ENCODE measurements around the gene SLC8B1.

The SLC8B1 gene

DNA sequence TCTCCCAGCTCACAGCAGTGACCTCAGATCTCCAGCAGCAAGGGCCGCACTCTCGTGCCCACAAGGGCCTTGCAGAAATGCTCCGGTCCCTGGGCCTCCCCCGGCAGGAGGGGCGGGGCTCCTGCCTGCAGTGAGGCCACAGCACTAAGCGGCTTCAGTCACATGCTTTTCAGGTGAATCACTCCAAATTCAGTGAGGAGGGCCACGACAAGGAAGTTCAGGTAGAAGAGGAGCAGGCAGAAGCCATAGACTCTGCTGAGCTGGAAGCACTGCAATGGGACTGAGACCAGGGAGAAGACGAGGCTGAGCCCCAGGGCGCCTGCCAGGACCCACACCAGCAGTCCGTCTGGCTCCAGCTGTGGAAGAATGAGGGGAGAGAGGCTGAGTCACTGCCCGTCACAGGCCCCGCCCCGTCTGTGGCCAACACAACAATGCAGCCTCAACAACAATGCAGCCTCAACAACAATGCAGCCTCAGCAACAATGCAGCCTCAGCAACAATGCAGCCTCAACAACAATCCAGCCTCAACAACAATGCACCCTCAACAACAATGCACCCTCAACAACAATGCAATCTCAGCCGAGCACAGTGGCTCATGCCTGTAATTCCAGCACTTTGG lies 35.2 kb downstream of the SLC8B1 start:
- CTCF ChIA-PET, result no interaction called here
- H3K27ac Mint-ChIP-seq, result no peak overlapping the region
- no peaks in the 10 kb centered on the region for H3K27me3 Mint-ChIP-seq
- H3K9me3 Mint-ChIP-seq, result no peaks in the 10 kb centered on the region
- DNase-seq, result no peak
- peaks cover 22% of the 10 kb centered on the region for H3K4me1 Mint-ChIP-seq
- H3K4me3 Mint-ChIP-seq, result no peak overlapping the region
- peaks cover 28% of the 10 kb centered on the region for H3K36me3 Mint-ChIP-seq

DNA sequence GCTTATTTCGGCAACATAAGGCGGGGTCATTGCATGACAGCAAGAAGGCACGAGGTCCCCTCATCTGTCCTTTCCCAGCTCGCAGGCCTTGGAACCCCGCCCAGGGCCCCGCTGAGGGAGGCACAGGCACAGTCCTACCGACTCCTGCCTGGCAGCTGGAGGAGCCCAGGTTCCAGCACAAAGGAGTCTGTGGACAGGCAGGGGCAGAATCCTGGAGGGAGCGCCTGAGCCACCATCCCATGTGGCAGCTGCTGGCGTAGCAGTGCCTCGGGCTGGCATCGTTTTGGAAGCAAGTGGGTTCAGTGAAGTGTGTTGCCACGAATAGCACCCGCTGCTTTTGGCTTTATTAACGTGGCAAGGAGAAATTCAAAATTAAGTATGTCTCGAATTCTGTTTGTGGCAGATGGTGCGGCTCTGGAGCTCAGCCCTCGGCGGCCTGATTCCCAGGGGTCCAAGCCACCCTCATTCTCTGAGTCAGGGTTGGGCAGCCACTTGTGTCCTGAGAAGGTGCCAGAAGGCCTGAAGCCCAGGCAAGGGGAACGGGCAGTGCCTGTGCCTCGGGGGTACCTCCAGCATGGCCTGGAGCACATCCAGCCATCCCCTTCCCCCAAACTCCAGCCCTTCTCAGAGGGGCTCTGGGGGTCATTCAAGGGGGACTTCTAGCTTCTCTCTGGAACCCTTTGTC lies 35.9 kb downstream of the SLC8B1 start:
- Mint-ChIP-seq H3K27me3 (no peaks in the 10 kb centered on the region), H3K4me3 (no peak overlapping the region), H3K36me3 (peaks cover 23% of the 10 kb centered on the region), H3K27ac (no peak overlapping the region), H3K4me1 (peaks cover 22% of the 10 kb centered on the region), H3K9me3 (no peaks in the 10 kb centered on the region)
- DNase-seq, result no peak
- CTCF ChIA-PET, result no interaction called here

DNA sequence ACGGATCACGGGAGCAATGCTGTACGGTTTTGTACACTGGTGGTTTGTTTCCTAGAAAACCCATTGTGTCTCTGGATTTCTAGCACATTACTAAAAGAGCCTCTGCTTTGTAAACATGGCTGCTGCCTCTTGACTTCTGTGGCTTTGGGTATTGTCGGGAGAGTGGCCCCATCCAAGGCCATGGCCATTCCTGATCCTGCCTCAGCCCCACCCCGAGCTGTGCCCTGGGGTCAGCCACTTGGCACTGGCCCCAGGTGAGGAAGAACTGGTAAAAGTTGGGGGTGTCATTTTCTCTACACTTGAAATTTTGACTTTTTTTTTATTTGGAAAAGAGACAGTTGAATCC lies 36.5 kb downstream of the SLC8B1 start:
- Mint-ChIP-seq H3K27me3 (no peaks in the 10 kb centered on the region), H3K27ac (no peak overlapping the region), H3K4me3 (no peak overlapping the region), H3K36me3 (peaks cover 18% of the 10 kb centered on the region), H3K9me3 (no peaks in the 10 kb centered on the region), H3K4me1 (peaks cover 19% of the 10 kb centered on the region)
- CTCF ChIA-PET, result interaction anchor here (1.3 kb wide), 1 partner anchor 127 kb away, joined by 3 read pairs; no protein-coding TSS in a partner anchor
- DNase-seq, result no peak

DNA sequence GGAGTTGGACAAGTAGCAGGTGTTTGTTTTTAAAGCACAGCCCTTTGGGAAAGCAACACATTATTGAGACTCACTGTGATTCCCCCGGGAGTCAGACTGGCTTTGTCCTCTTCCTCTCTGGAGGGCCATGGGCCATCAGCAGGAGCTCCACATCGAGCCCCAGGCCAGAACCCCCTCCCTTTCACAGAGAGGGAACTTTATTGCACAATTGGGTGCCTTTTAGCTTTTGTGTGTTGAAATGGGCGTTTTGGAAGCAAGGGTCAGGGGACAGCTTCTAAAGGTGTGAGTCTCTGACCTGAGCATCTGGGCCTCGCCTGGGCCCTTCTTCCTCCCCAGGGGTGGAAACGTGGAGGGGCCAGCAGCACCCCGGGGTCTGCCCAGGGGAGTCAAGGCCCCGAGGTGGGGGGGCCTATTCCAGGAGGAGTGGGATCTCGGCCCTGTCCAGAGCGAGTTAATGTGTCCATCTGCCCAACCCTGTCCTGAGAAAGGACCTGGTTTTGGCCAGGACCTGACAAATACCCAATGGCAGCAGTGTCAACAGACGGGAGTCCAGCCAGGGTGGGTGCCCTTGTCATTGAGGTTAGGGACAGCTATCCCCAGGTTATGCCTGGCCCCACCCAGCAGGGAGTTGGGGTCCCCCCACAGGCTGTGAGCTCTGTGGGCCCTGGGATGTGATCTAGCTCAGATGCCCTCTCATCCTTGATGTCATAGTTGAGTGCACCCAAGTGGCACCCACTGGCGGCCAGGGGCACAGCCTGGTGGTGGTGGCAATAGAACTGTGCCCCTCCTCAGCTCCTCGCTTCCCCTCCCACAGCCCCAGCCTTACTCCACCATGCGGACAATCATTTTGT lies 37.1 kb downstream of the SLC8B1 start:
- H3K9me3 Mint-ChIP-seq, result no peaks in the 10 kb centered on the region
- CTCF ChIA-PET, result interaction anchor here (1.0 to 1.3 kb wide), 2 partner anchors 74 to 128 kb away, joined by 3 read pairs; no protein-coding TSS in a partner anchor
- no peak overlapping the region for H3K27ac Mint-ChIP-seq
- H3K36me3 Mint-ChIP-seq, result peaks cover 13% of the 10 kb centered on the region
- H3K4me1 Mint-ChIP-seq, result peaks cover 13% of the 10 kb centered on the region
- H3K4me3 Mint-ChIP-seq, result no peak overlapping the region
- no peak for DNase-seq
- H3K27me3 Mint-ChIP-seq, result no peaks in the 10 kb centered on the region

- Mint-ChIP-seq H3K4me1 (peaks cover 6% of the 10 kb centered on the region), H3K9me3 (no peaks in the 10 kb centered on the region), H3K36me3 (peaks cover 7% of the 10 kb centered on the region), H3K4me3 (no peak overlapping the region), H3K27me3 (no peaks in the 10 kb centered on the region), H3K27ac (no peak overlapping the region)
- CTCF ChIA-PET, result interaction anchor here (1.0 to 1.3 kb wide), 2 partner anchors 73 to 128 kb away, joined by 3 read pairs; no protein-coding TSS in a partner anchor
- DNase-seq, result no peak
Observed at GRCh38 chr12:113297214-113297587, 37.7 kb downstream of the SLC8B1 start.

DNA sequence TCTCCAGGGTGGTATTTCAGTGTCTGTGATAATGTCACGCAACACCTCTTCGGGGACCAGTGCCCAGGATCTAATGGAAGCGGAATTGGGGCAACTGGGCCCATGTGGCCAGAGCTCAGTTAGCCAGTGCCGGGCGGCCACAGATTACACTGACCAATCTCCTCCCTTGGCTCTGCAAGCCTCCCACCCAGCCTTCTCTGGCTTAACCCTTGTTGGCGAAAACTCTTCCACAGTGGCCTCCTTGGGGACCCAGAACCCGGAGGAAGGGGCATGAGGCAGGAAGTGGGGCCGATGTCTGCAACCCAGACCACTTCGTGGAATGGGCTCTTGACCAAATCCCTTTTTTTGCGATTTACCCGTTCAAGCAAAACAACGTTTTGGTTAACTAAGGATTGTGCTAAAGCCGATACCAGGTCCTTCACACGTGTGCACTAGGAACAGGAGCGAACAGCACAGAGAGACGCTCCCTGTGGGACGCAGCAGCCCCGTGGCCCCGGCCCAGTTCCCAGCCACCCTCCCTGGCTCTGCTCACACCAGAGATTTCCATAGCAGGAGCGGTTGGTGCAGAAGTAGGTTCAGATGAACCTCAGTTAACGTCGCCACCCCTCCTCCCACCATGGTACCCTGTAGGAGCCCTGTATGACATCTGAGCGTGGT lies 38.2 kb downstream of the SLC8B1 start:
- peaks cover 2% of the 10 kb centered on the region for H3K36me3 Mint-ChIP-seq
- H3K27ac Mint-ChIP-seq, result no peak overlapping the region
- no peaks in the 10 kb centered on the region for H3K27me3 Mint-ChIP-seq
- peaks cover under 1% of the 10 kb centered on the region for H3K4me1 Mint-ChIP-seq
- CTCF ChIA-PET, result no interaction called here
- H3K4me3 Mint-ChIP-seq, result no peak overlapping the region
- no peaks in the 10 kb centered on the region for H3K9me3 Mint-ChIP-seq
- DNase-seq, result no peak

DNA sequence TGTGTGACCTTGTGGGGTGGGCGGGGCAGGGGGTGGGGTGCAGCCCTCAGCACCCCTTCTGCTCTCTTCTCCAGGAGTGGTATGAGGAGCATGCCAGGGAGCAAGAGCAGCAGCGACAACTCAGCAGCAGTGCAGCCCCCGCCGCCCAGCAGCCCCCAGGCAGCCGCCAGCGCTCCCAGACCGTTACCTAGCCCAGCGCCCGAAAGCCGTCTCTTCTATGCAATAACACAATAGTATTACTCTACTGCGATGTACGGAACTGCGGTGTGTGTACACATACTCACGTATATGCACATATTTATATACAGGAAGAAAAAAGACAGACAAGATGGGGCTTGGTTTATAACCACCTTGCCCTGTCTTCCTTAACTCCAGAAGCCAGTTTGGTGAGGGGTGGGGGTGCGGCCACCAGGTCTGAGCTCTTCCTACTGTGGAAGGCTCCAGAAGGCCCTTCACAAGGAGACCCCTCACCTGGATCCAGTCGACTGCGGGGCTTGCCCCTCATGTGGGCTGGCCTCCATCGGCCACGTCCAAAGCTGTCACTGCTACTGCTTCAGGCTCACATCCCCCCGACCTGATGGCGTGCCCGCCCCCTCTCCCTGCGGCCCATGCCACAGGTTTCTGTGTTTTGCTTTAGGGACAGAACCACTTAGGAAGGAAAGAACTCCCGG lies 38.9 kb downstream of the SLC8B1 start:
- Mint-ChIP-seq H3K36me3 (no peaks in the 10 kb centered on the region), H3K9me3 (no peaks in the 10 kb centered on the region), H3K4me1 (no peaks in the 10 kb centered on the region), H3K4me3 (no peak overlapping the region), H3K27ac (no peak overlapping the region), H3K27me3 (no peaks in the 10 kb centered on the region)
- CTCF ChIA-PET, result no interaction called here
- DNase-seq, result no peak

- Mint-ChIP-seq H3K4me3 (no peak overlapping the region), H3K4me1 (no peaks in the 10 kb centered on the region), H3K27ac (no peak overlapping the region), H3K36me3 (peaks cover 3% of the 10 kb centered on the region), H3K27me3 (no peaks in the 10 kb centered on the region), H3K9me3 (no peaks in the 10 kb centered on the region)
- DNase-seq, result no peak
- CTCF ChIA-PET, result no interaction called here
Observed at GRCh38 chr12:113293100-113293499, 41.8 kb downstream of the SLC8B1 start.

GRCh38 chr12:113292547-113292946 lies 42.4 kb downstream of the SLC8B1 start:
- no peak for DNase-seq
- H3K4me3 Mint-ChIP-seq, result no peak overlapping the region
- H3K27me3 Mint-ChIP-seq, result no peaks in the 10 kb centered on the region
- no peaks in the 10 kb centered on the region for H3K4me1 Mint-ChIP-seq
- CTCF ChIA-PET, result no interaction called here
- no peaks in the 10 kb centered on the region for H3K9me3 Mint-ChIP-seq
- peaks cover 3% of the 10 kb centered on the region for H3K36me3 Mint-ChIP-seq
- H3K27ac Mint-ChIP-seq, result no peak overlapping the region

GRCh38 chr12:113292091-113292490 lies 42.8 kb downstream of the SLC8B1 start:
- Mint-ChIP-seq H3K9me3 (no peaks in the 10 kb centered on the region), H3K36me3 (peaks cover 3% of the 10 kb centered on the region), H3K4me3 (no peak overlapping the region), H3K4me1 (no peaks in the 10 kb centered on the region), H3K27ac (no peak overlapping the region), H3K27me3 (no peaks in the 10 kb centered on the region)
- no peak for DNase-seq
- CTCF ChIA-PET, result no interaction called here

GRCh38 chr12:113291586-113291985 lies 43.3 kb downstream of the SLC8B1 start:
- H3K27ac Mint-ChIP-seq, result no peak overlapping the region
- CTCF ChIA-PET, result no interaction called here
- no peaks in the 10 kb centered on the region for H3K4me1 Mint-ChIP-seq
- peaks cover 3% of the 10 kb centered on the region for H3K36me3 Mint-ChIP-seq
- no peaks in the 10 kb centered on the region for H3K27me3 Mint-ChIP-seq
- no peak overlapping the region for H3K4me3 Mint-ChIP-seq
- no peak for DNase-seq
- no peaks in the 10 kb centered on the region for H3K9me3 Mint-ChIP-seq

- no peaks in the 10 kb centered on the region for H3K27me3 Mint-ChIP-seq
- DNase-seq, result no peak
- no peak overlapping the region for H3K4me3 Mint-ChIP-seq
- H3K4me1 Mint-ChIP-seq, result no peaks in the 10 kb centered on the region
- no peaks in the 10 kb centered on the region for H3K9me3 Mint-ChIP-seq
- CTCF ChIA-PET, result no interaction called here
- peaks cover 3% of the 10 kb centered on the region for H3K36me3 Mint-ChIP-seq
- H3K27ac Mint-ChIP-seq, result no peak overlapping the region
Observed at GRCh38 chr12:113290506-113290905, 44.4 kb downstream of the SLC8B1 start.

- Mint-ChIP-seq H3K27me3 (no peaks in the 10 kb centered on the region), H3K9me3 (no peaks in the 10 kb centered on the region), H3K36me3 (peaks cover 3% of the 10 kb centered on the region), H3K4me1 (no peaks in the 10 kb centered on the region), H3K4me3 (no peak overlapping the region), H3K27ac (peak overlapping the region; percentile 7)
- no peak for DNase-seq
- CTCF ChIA-PET, result interaction anchor here (0.5 kb wide), 1 partner anchor 71 kb away, joined by 3 read pairs; no protein-coding TSS in a partner anchor
Observed at GRCh38 chr12:113289361-113289760, 45.5 kb downstream of the SLC8B1 start.

- H3K27ac Mint-ChIP-seq, result no peak overlapping the region
- H3K4me3 Mint-ChIP-seq, result no peak overlapping the region
- no peak for DNase-seq
- no peaks in the 10 kb centered on the region for H3K27me3 Mint-ChIP-seq
- CTCF ChIA-PET, result interaction anchor here (0.6 kb wide), 1 partner anchor 116 kb away, joined by 3 read pairs; no protein-coding TSS in a partner anchor
- H3K36me3 Mint-ChIP-seq, result peaks cover 3% of the 10 kb centered on the region
- no peaks in the 10 kb centered on the region for H3K4me1 Mint-ChIP-seq
- H3K9me3 Mint-ChIP-seq, result no peaks in the 10 kb centered on the region
Observed at GRCh38 chr12:113287899-113288282, 47.0 kb downstream of the SLC8B1 start.

Data from activated naive CD4-positive, alpha-beta T cell treated with anti-CD3 and anti-CD28 coated beads, Interleukin-2, amount 10 ng/mL, durations not matched to agents 7 days and 5 days (primary cell).